Medulla oblongata (tissue), 1 donor: Measurements from ENCODE around the gene ZSWIM7.

Experiments used
- DNase-seq: peaks from one replicate; pipeline ENCODE4 v3.0.0-alpha.2; 2015; ENCODE audit errors: extremely low spot score

The ZSWIM7 gene

GRCh38 chr17:15999141-15999973 is at the start of gene ZSWIM7, which contains the start of gene TTC19:
ZSWIM7 (minus strand) TSS chr17:15999704; CDS start chr17:15999594, 110 bp downstream.
TTC19 (plus strand) TSS chr17:15999824; CDS start chr17:15999849, 25 bp downstream.
- DNase-seq, result peak; percentile 97

GRCh38 chr17:16048811-16049449 is 49.4 kb upstream of the ZSWIM7 start:
- no peak for DNase-seq

- no peak for DNase-seq
Measured at GRCh38 chr17:16046966-16047365, 47.5 kb upstream of the ZSWIM7 start.

- no peak for DNase-seq
Measured at GRCh38 chr17:16044487-16044886, 45.0 kb upstream of the ZSWIM7 start.

GRCh38 chr17:16040710-16041251 is 41.3 kb upstream of the ZSWIM7 start:
- peak; percentile 78 for DNase-seq

- DNase-seq, result no peak
Measured at GRCh38 chr17:16037636-16038035, 38.1 kb upstream of the ZSWIM7 start.

GRCh38 chr17:16036261-16036660 is 36.8 kb upstream of the ZSWIM7 start:
- no peak for DNase-seq

- no peak for DNase-seq
Measured at GRCh38 chr17:16033729-16034349, 34.3 kb upstream of the ZSWIM7 start.

- DNase-seq, result no peak
Measured at GRCh38 chr17:16027708-16028584, 28.4 kb upstream of the ZSWIM7 start.

GRCh38 chr17:16026895-16027294 is 27.4 kb upstream of the ZSWIM7 start:
- DNase-seq, result no peak

- no peak for DNase-seq
Measured at GRCh38 chr17:16025202-16025601, 25.7 kb upstream of the ZSWIM7 start.

GRCh38 chr17:16023881-16024280 is 24.4 kb upstream of the ZSWIM7 start:
- DNase-seq, result no peak

- DNase-seq, result no peak
Measured at GRCh38 chr17:16019347-16019746, 19.8 kb upstream of the ZSWIM7 start.

GRCh38 chr17:16013943-16014407 is 14.5 kb upstream of the ZSWIM7 start:
- DNase-seq, result no peak

- no peak for DNase-seq
Measured at GRCh38 chr17:16007439-16007838, 7.9 kb upstream of the ZSWIM7 start.

- no peak for DNase-seq
Measured at GRCh38 chr17:16005636-16006035, 6.1 kb upstream of the ZSWIM7 start.

- no peak for DNase-seq
Measured at GRCh38 chr17:16003841-16004240, 4.3 kb upstream of the ZSWIM7 start.

GRCh38 chr17:16002708-16003260 is 3.3 kb upstream of the ZSWIM7 start:
- DNase-seq, result no peak

GRCh38 chr17:16001226-16001897 is 1.9 kb upstream of the ZSWIM7 start:
- DNase-seq, result no peak
